MCF 10A (cell line): ENCODE data around the gene VSIG8. TPM values are rescaled to one million over a fixed set of nuclear protein-coding genes. Genes with fewer than 3 reads are reported as not detected.

Experiments
- BruUV-seq: library from RNA; stranded (reverse); fragments of 400-500 nt; replicated peaks from 2 replicates; lab custom pipeline; 2021; lab: Mats Ljungman, UMichigan
- CTCF ChIA-PET: fragments of 300-600 bp; sonication (Branson Sonifier 250); formaldehyde crosslinking; extraction: SDS; loops from one replicate; lab custom pipeline; 2021; ENCODE audit warnings: antibody characterized with exemption, inconsistent platforms; lab: Yijun Ruan, JAX
- POLR2A ChIA-PET: fragments of 300-600, 350-650 bp; sonication (Branson Sonifier 250); formaldehyde crosslinking; extraction: SDS; loops from one replicate; lab custom pipeline; 2020; ENCODE audit warnings: antibody characterized with exemption, inconsistent platforms; lab: Yijun Ruan, JAX
- DNase-seq: peaks from one replicate; pipeline ENCODE4 v3.0.0-alpha.2; 2018; ENCODE audit not compliant: unreplicated experiment
- H3K27ac Mint-ChIP-seq: one replicate; pipeline ENCODE4 v1.8.0; 2022; ENCODE audit warnings: mild to moderate bottlenecking, low read depth, mixed read lengths; ENCODE audit not compliant: unreplicated experiment
- H3K27me3 Mint-ChIP-seq: one replicate; pipeline ENCODE4 v1.8.0; 2022; ENCODE audit warnings: mixed read lengths; ENCODE audit not compliant: insufficient read depth, unreplicated experiment
- H3K36me3 Mint-ChIP-seq: one replicate; pipeline ENCODE4 v1.8.0; 2022; ENCODE audit warnings: mild to moderate bottlenecking, moderate library complexity, mixed read lengths; ENCODE audit not compliant: insufficient read depth, unreplicated experiment
- H3K4me1 Mint-ChIP-seq: one replicate; pipeline ENCODE4 v1.8.0; 2022; ENCODE audit warnings: mixed read lengths; ENCODE audit not compliant: insufficient read depth, unreplicated experiment
- H3K4me3 Mint-ChIP-seq: one replicate; pipeline ENCODE4 v1.8.0; 2022; ENCODE audit warnings: mild to moderate bottlenecking, moderate library complexity, mixed read lengths; ENCODE audit not compliant: unreplicated experiment
- H3K9me3 Mint-ChIP-seq: one replicate; pipeline ENCODE4 v1.8.0; 2022; ENCODE audit warnings: mixed read lengths; ENCODE audit not compliant: unreplicated experiment
- CTCF ChIP-seq: fragments of 200-600 bp; IDR thresholded peaks from one replicate; pipeline ENCODE4 v1.8.0; 2022; ENCODE audit warnings: antibody characterized with exemption, mild to moderate bottlenecking; ENCODE audit not compliant: unreplicated experiment
- intact Hi-C: fragments of 100-400 bp; cut with micrococcal nuclease; formaldehyde crosslinking; loops from 2 replicates; pipeline ENCODE4 v1.14.1; 2022
- total RNA-seq: library from RNA; stranded (reverse); gene quantifications from 2 replicates; pipeline ENCODE4 v1.2.3, GENCODE V29; 2022

Gene VSIG8
- total RNA-seq, 1 experiment from 2014 or later = not detected

GRCh38 chr1:159854693-159855192 is 7.7 kb downstream of the VSIG8 start:
- H3K27me3 Mint-ChIP-seq = no peaks in the 10 kb centered on the region
- intact Hi-C loops = loop anchor here (1.0 to 5.0 kb wide), 4 partner anchors 28 to 72 kb away; partner anchors contain the start of gene DUSP23
- no peaks in the 10 kb centered on the region for H3K9me3 Mint-ChIP-seq
- no peaks in the 10 kb centered on the region for H3K36me3 Mint-ChIP-seq
- POLR2A ChIA-PET = interaction anchor here (0.6 to 9.6 kb wide), 13 partner anchors 9 to 665 kb away, joined by 3 to 80 read pairs (median 4); partner anchors contain the start of genes DUSP23 and TAGLN2
- peak overlapping the region; percentile 61 for H3K27ac Mint-ChIP-seq
- CTCF ChIA-PET = interaction anchor here (0.6 to 6.0 kb wide), 7 partner anchors 18 to 102 kb away, joined by 3 to 98 read pairs (median 7); no protein-coding TSS in a partner anchor
- H3K4me3 Mint-ChIP-seq = peak overlapping the region; percentile 77
- TF ChIP-seq CTCF = no peak
- BruUV-seq = no TSS peak
- DNase-seq = peak; percentile 88
- H3K4me1 Mint-ChIP-seq = peaks cover 29% of the 10 kb centered on the region

- Mint-ChIP-seq H3K27ac (peak overlapping the region; percentile 25), H3K36me3 (no peaks in the 10 kb centered on the region), H3K27me3 (no peaks in the 10 kb centered on the region), H3K4me1 (peaks cover 33% of the 10 kb centered on the region), H3K4me3 (peak overlapping the region; percentile 77), H3K9me3 (no peaks in the 10 kb centered on the region)
- intact Hi-C loops = loop anchor here (1.0 to 5.0 kb wide), 4 partner anchors 28 to 72 kb away; partner anchors contain the start of gene DUSP23
- no peak for TF ChIP-seq CTCF
- ChIA-PET POLR2A (interaction anchor here (0.6 to 9.6 kb wide), 17 partner anchors 10 to 665 kb away, joined by 3 to 80 read pairs (median 4); partner anchors contain the start of genes DUSP23 and TAGLN2), CTCF (interaction anchor here (0.6 to 6.0 kb wide), 14 partner anchors 12 to 334 kb away, joined by 3 to 98 read pairs (median 4); partner anchors contain the start of gene DUSP23)
- BruUV-seq = no TSS peak
- peak; percentile 65 for DNase-seq
These were observed 8.3 kb downstream of the VSIG8 start for GRCh38 chr1:159854116-159854692.

- ChIA-PET POLR2A (interaction anchor here (0.6 to 9.6 kb wide), 15 partner anchors 10 to 1722 kb away, joined by 3 to 80 read pairs (median 4); partner anchors contain the start of genes DUSP23 and TAGLN2), CTCF (interaction anchor here (0.6 to 6.0 kb wide), 17 partner anchors 12 to 1829 kb away, joined by 3 to 98 read pairs (median 4); partner anchors contain the start of gene DUSP23)
- H3K4me3 Mint-ChIP-seq = peak overlapping the region; percentile 77
- intact Hi-C loops = loop anchor here (1.0 to 5.0 kb wide), 4 partner anchors 29 to 71 kb away; partner anchors contain the start of gene DUSP23
- H3K4me1 Mint-ChIP-seq = peaks cover 37% of the 10 kb centered on the region
- H3K27ac Mint-ChIP-seq = peak overlapping the region; percentile 25
- DNase-seq = no peak
- H3K9me3 Mint-ChIP-seq = no peaks in the 10 kb centered on the region
- no peak for TF ChIP-seq CTCF
- H3K36me3 Mint-ChIP-seq = no peaks in the 10 kb centered on the region
- H3K27me3 Mint-ChIP-seq = no peaks in the 10 kb centered on the region
- no TSS peak for BruUV-seq
These were observed 8.9 kb downstream of the VSIG8 start for GRCh38 chr1:159853417-159854115.
